ENCODE measurements around the gene CMAS.

- TF ChIP-seq POLR2AphosphoS5 (IDR thresholded peaks at IDR 0.05; ENCODE audit: low read depth, low read length) (no peak), REST (IDR thresholded peaks at IDR 0.05; ENCODE audit: insufficient read depth in 1 of 2, low read depth in 2 of 2, low read length in 2 of 2) (no peak), SIN3A (IDR thresholded peaks at IDR 0.05; ENCODE audit: borderline replicate concordance, insufficient read depth, low read length) (no peak), TAF1 (IDR thresholded peaks at IDR 0.05; ENCODE audit: borderline replicate concordance, insufficient read depth, low read length) (no peak), FOXP2 (optimal IDR thresholded peaks at IDR 0.05; ENCODE audit: borderline replicate concordance, extremely low read depth, extremely low read length, insufficient read depth) (no peak)
Observed at GRCh38 chr12:22016982-22017381, 29.0 kb upstream of the CMAS start.

Measured in PFSK-1 (cell line).